Uterus (tissue), 2 donors: ENCODE results near the gene POLR1E.

Experiments
- CTCF ChIP-seq, 4 experiments: fragments of 200-600 bp in 2 of 4; fragments of 450-650 bp in 2 of 4; sonication (generic) in 2 of 4; IDR thresholded peaks; one replicate each; pipeline ENCODE4 v1.5.1; 2016 to 2019; ENCODE audit warnings: antibody characterized with exemption in 4 of 4, mild to moderate bottlenecking in 2 of 4, moderate library complexity in 1 of 4
- POLR2A ChIP-seq, 2 donors: fragments of 450-650 bp; IDR thresholded peaks; one replicate each; pipeline ENCODE4 v1.6.1; 2016; ENCODE audit warnings: antibody characterized with exemption in 2 of 2, mild to moderate bottlenecking in 1 of 2, moderate library complexity in 1 of 2

DNA sequence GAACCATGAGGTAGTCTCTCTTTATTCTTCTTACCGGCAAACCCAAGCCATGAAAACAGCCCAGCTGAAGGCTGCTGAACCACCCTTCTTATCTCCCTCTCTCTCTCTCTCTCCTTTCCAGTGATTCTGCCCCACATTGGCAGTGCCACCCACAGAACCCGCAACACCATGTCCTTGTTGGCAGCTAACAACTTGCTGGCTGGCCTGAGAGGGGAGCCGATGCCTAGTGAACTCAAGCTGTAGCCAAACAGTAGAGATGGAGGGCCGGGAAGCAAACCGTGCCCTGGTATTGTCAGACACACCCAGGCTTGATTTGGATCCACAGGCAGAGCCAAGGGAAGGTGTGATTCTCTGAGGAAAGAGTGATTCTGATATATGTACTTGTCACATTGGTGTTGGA is 49.2 kb upstream of the POLR1E start:
- TF ChIP-seq CTCF (IDR thresholded peaks at IDR 0.05) (no peak), POLR2A (IDR thresholded peaks at IDR 0.05) (no peak)
